Measurements from ENCODE around the gene C10orf95.
"Not testable (repeated sequence)": the region's sequence is repeated elsewhere in the genome, so short reads cannot be mapped to it uniquely, and the experiment has no call there.

The C10orf95 gene

GRCh38 chr10:102455893-102456471 is 4.6 kb upstream of the C10orf95 start:
- TF ChIP-seq CTCF (IDR thresholded peaks at IDR 0.05; ENCODE audit: insufficient read depth, missing control alignments), result no peak
- DNase-seq (ENCODE audit: insufficient read length, low spot score) (peak; percentile 73), FAIRE-seq (peak; percentile 92)

- not testable (repeated sequence) for DNase-seq (ENCODE audit: insufficient read length, low spot score); FAIRE-seq
Measured at GRCh38 chr10:102454662-102455487, 3.5 kb upstream of the C10orf95 start.

GRCh38 chr10:102453502-102453901 is 2.2 kb upstream of the C10orf95 start:
- no peak for TF ChIP-seq CTCF (IDR thresholded peaks at IDR 0.05; ENCODE audit: insufficient read depth, missing control alignments)
- no peak for FAIRE-seq

GRCh38 chr10:102452672-102453340 is 1.5 kb upstream of the C10orf95 start:
- TF ChIP-seq CTCF (IDR thresholded peaks at IDR 0.05; ENCODE audit: insufficient read depth, missing control alignments), result no peak
- no peak for FAIRE-seq
- DNase-seq (ENCODE audit: insufficient read length, low spot score), result no peak

More at GRCh38 chr10:102453502-102453901, 2.2 kb upstream of the C10orf95 start:
- no peak for DNase-seq (ENCODE audit: insufficient read length, low spot score)

- TF ChIP-seq CTCF (IDR thresholded peaks at IDR 0.05; ENCODE audit: insufficient read depth, missing control alignments), result no peak
- DNase-seq (ENCODE audit: insufficient read length, low spot score) (no peak), FAIRE-seq (no peak)
Measured at GRCh38 chr10:102450374-102451104, 804 bp downstream of the C10orf95 start.

- DNase-seq (ENCODE audit: insufficient read length, low spot score) (no peak), FAIRE-seq (no peak)
- no peak for TF ChIP-seq CTCF (IDR thresholded peaks at IDR 0.05; ENCODE audit: insufficient read depth, missing control alignments)
Measured at GRCh38 chr10:102450124-102450373, 1.3 kb downstream of the C10orf95 start.

- DNase-seq (ENCODE audit: insufficient read length, low spot score) (no peak), FAIRE-seq (no peak)
- no peak for TF ChIP-seq CTCF (IDR thresholded peaks at IDR 0.05; ENCODE audit: insufficient read depth, missing control alignments)
Measured at GRCh38 chr10:102449321-102450123, 1.8 kb downstream of the C10orf95 start.

All from D721Med (cell line).